Activated CD8-positive, alpha-beta memory T cell treated with anti-CD3 and anti-CD28 coated beads for 48 hours (primary cell): ENCODE data around the gene HOXA2.

ENCODE experiments used
- DNase-seq, 3 experiments: peaks; one replicate each; pipeline ENCODE4 v3.0.0-alpha.2; 2020; ENCODE audit warnings: low read depth in 2 of 3, low spot score in 2 of 3

Gene HOXA2

GRCh38 chr7:27102581-27103442 is at the start of gene HOXA2:
Gene HOXA2, minus strand, starts transcription at chr7:27102683. Its CDS starts 183 bp downstream, at chr7:27102500.
- no peak for DNase-seq

- DNase-seq, result no peak
Measured at GRCh38 chr7:27151341-27151930, 49.0 kb upstream of the HOXA2 start.

GRCh38 chr7:27150568-27151340 is 48.3 kb upstream of the HOXA2 start:
- peak in 1 of 3 experiments; percentile 40 for DNase-seq

GRCh38 chr7:27149842-27150567 is 47.5 kb upstream of the HOXA2 start:
- DNase-seq, result no peak

GRCh38 chr7:27148756-27149641 is 46.5 kb upstream of the HOXA2 start:
- no peak for DNase-seq

GRCh38 chr7:27148031-27148755 is 45.7 kb upstream of the HOXA2 start:
- DNase-seq, result no peak

GRCh38 chr7:27147199-27148030 is 44.9 kb upstream of the HOXA2 start, which contains the start of gene HOXA6:
Gene HOXA6, minus strand, starts transcription at chr7:27147774. Its CDS starts 25 bp downstream, at chr7:27147749.
- DNase-seq, result no peak

GRCh38 chr7:27146491-27147198 is 44.2 kb upstream of the HOXA2 start:
- no peak for DNase-seq

GRCh38 chr7:27145914-27146412 is 43.5 kb upstream of the HOXA2 start:
- no peak for DNase-seq

- DNase-seq, result no peak
Measured at GRCh38 chr7:27145165-27145913, 42.9 kb upstream of the HOXA2 start.

GRCh38 chr7:27144781-27145164 is 42.3 kb upstream of the HOXA2 start:
- DNase-seq, result no peak

- no peak for DNase-seq
Measured at GRCh38 chr7:27143950-27144780, 41.7 kb upstream of the HOXA2 start.

- DNase-seq, result no peak
Measured at GRCh38 chr7:27143023-27143949, 40.8 kb upstream of the HOXA2 start, which contains the start of gene HOXA5. Gene HOXA5, minus strand, starts transcription at chr7:27143681. Its CDS starts 74 bp downstream, at chr7:27143607.

- no peak for DNase-seq
Measured at GRCh38 chr7:27142580-27143022, 40.1 kb upstream of the HOXA2 start.
